K562 (cell line): ENCODE data around the gene TBATA. TPM values are rescaled to one million over a fixed set of nuclear protein-coding genes. Genes with fewer than 3 reads are reported as not detected.
A peak's percentile ranks its signal among the peaks of the same experiment; 100 is the strongest.

Experiments
- ARNT ChIP-seq, 2 experiments: fragments of 450-650 bp; IDR thresholded peaks; 2 replicates each; pipeline ENCODE4 v1.6.1; 2016; ENCODE audit warnings: mild to moderate bottlenecking in 1 of 2
- CUX1 ChIP-seq: fragments of 200-800 bp; sonication (Bioruptor generic); IDR thresholded peaks from 2 replicates; pipeline ENCODE4 v1.6.1; 2016; ENCODE audit warnings: missing genetic modification characterization, missing compliant biosample characterization
- HCFC1 ChIP-seq: IDR thresholded peaks from 2 replicates; pipeline ENCODE4 v1.6.1; 2012; ENCODE audit warnings: low read depth, low read length, improper control_type of control experiment
- KDM2B ChIP-seq: fragments of 250-450 bp; sonication (Bioruptor Pico); IDR thresholded peaks from 2 replicates; pipeline ENCODE4 v1.8.0; 2021; ENCODE audit warnings: mild to moderate bottlenecking, moderate library complexity
- MAZ ChIP-seq, 2 experiments: fragments of 450-650 bp in 1 of 2; sonication (generic) in 1 of 2; formaldehyde crosslinking; IDR thresholded peaks in 1 of 2; conservative IDR thresholded peaks in 1 of 2; 2 replicates each; pipeline versions ENCODE4 v1.4.0 to v1.5.0; 2020; ENCODE audit warnings: mild to moderate bottlenecking in 1 of 2, missing genetic modification reagents in 1 of 2
- MTA2 ChIP-seq: fragments of 450-650 bp; IDR thresholded peaks from 2 replicates; pipeline ENCODE4 v1.6.1; 2016; ENCODE audit warnings: low read depth
- NBN ChIP-seq: fragments of 450-650 bp; IDR thresholded peaks from 2 replicates; pipeline ENCODE4 v1.6.1; 2016; ENCODE audit warnings: low read depth, mild to moderate bottlenecking
- NFIC ChIP-seq: fragments of 450-650 bp; IDR thresholded peaks from 2 replicates; pipeline ENCODE4 v1.6.1; 2017; ENCODE audit warnings: mild to moderate bottlenecking, inconsistent platforms
- NUFIP1 ChIP-seq: fragments of 450-650 bp; IDR thresholded peaks from 2 replicates; pipeline ENCODE4 v1.6.1; 2018; ENCODE audit not compliant: partially characterized antibody
- PBX2 ChIP-seq, 2 experiments: IDR thresholded peaks in 1 of 2; conservative IDR thresholded peaks in 1 of 2; 2 replicates each; pipeline ENCODE4 v1.6.1; 2016; ENCODE audit warnings: low read depth in 2 of 2, mild to moderate bottlenecking in 1 of 2, missing compliant biosample characterization in 1 of 2, missing genetic modification characterization in 1 of 2, moderate library complexity in 1 of 2
- PCBP1 ChIP-seq: fragments of 200-400 bp; formaldehyde crosslinking; IDR thresholded peaks from 2 replicates; pipeline ENCODE4 v1.6.1; 2018; ENCODE audit warnings: mild to moderate bottlenecking, low read depth, low read length; ENCODE audit not compliant: poor library complexity, severe bottlenecking
- POLR2G ChIP-seq: fragments of 200-400 bp; formaldehyde crosslinking; IDR thresholded peaks from 2 replicates; pipeline ENCODE4 v1.6.1; 2017; ENCODE audit warnings: low read depth, mild to moderate bottlenecking, antibody characterized with exemption, low read length, moderate library complexity
- RBM39 ChIP-seq: fragments of 200-400 bp; formaldehyde crosslinking; optimal IDR thresholded peaks from 2 replicates; pipeline ENCODE3; 2018; ENCODE audit warnings: low read depth, low read length
- ZBTB1 ChIP-seq: sonication (generic); formaldehyde crosslinking; IDR thresholded peaks from 2 replicates; pipeline ENCODE4 v1.8.1; 2023; ENCODE audit warnings: missing genetic modification reagents, low read depth, mild to moderate bottlenecking, borderline replicate concordance
- ZNF311 ChIP-seq: fragments of 250-450 bp; sonication (Bioruptor Pico); IDR thresholded peaks from 2 replicates; pipeline ENCODE4 v1.4.0; 2020; ENCODE audit warnings: mild to moderate bottlenecking, moderate library complexity
- polyA plus RNA-seq, 8 experiments: library from polyadenylated mRNA; depleted of rRNA in 4 of 8; stranded (reverse) in 5 of 8; unstranded in 3 of 8; fragments of >200 nt; fragmentation: Nextera tagmentation in 2 of 8; fragmentation: Illumina TruSeq in 1 of 8; extraction: Ambion mirVana in 2 of 8; extraction: Trizol in 1 of 8; gene quantifications; 2 replicates each; pipeline versions ENCODE4 v1.2.1 to v1.2.3, GENCODE V29; 2011 to 2014; ENCODE audit warnings: inconsistent platforms in 1 of 8, missing spikeins in 1 of 8
- total RNA-seq, 7 experiments: library from RNA; depleted of rRNA in 6 of 7; stranded (reverse); fragments of >200 nt in 6 of 7; fragmentation: Illumina TruSeq in 2 of 7; extraction: Trizol in 2 of 7; gene quantifications; 2 replicates each; pipeline versions ENCODE4 v1.2.1 to v1.2.3, GENCODE V29; 2011 to 2021; ENCODE audit warnings: low replicate concordance in 1 of 7
- TF ChIP-seq, protein P1 (sequence below): fragments of 200-800 bp; sonication (Bioruptor generic); IDR thresholded peaks from 2 replicates; pipeline ENCODE4 v1.6.1; 2017; ENCODE audit warnings: missing genetic modification characterization, missing compliant biosample characterization

Gene TBATA
- total and polyA plus RNA-seq, 9 of the 15 experiments (the other 6 are each of a cell fraction or from before 2014, with no cell fraction given), result not detected

GRCh38 chr10:70740406-70741288 is 44.5 kb downstream of the TBATA start (continued):
- no peak for TF ChIP-seq PBX2 (CRISPR knock-in tag; IDR thresholded peaks at IDR 0.05; ENCODE audit: low read depth)
- 0 out of 2 replicates have a peak, but pooled peaks have one; percentile 22 for TF ChIP-seq PBX2 (tag; conservative IDR thresholded peaks at IDR 0.05; ENCODE audit: low read depth)
- 0 out of 4 replicates have a peak, but pooled peaks of 1 of the 2 experiments have one; percentile 46 for TF ChIP-seq MAZ (CRISPR knock-in tag; conservative IDR thresholded peaks at IDR 0.05 in 1 of 2, IDR thresholded peaks at IDR 0.05 in 1 of 2)
- TF ChIP-seq HCFC1, result no peak
- peak; percentile 55 for TF ChIP-seq POLR2G
- TF ChIP-seq, protein P1, sequence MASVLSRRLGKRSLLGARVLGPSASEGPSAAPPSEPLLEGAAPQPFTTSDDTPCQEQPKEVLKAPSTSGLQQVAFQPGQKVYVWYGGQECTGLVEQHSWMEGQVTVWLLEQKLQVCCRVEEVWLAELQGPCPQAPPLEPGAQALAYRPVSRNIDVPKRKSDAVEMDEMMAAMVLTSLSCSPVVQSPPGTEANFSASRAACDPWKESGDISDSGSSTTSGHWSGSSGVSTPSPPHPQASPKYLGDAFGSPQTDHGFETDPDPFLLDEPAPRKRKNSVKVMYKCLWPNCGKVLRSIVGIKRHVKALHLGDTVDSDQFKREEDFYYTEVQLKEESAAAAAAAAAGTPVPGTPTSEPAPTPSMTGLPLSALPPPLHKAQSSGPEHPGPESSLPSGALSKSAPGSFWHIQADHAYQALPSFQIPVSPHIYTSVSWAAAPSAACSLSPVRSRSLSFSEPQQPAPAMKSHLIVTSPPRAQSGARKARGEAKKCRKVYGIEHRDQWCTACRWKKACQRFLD (CRISPR knock-in tag), result peak; percentile 20; the same call in 1 of the 2 replicates
- TF ChIP-seq NBN, result no peak
- no peak for TF ChIP-seq ZBTB1 (CRISPR knock-in tag)
- no peak for TF ChIP-seq PCBP1
- no peak for TF ChIP-seq ARNT (IDR thresholded peaks at IDR 0.05)
- no peak for TF ChIP-seq NUFIP1
- no peak for TF ChIP-seq CUX1
- 0 out of 2 replicates have a peak, but pooled peaks have one; percentile 2 for TF ChIP-seq ZNF311 (CRISPR knock-in tag)
- TF ChIP-seq RBM39, result no peak
- TF ChIP-seq KDM2B (CRISPR knock-in tag), result no peak
- no peak for TF ChIP-seq NFIC
- TF ChIP-seq MTA2, result no peak
